Measurements from ENCODE around the gene PARD3B. TPM values are rescaled to one million over a fixed set of nuclear protein-coding genes. Genes with fewer than 3 reads are reported as not detected.
A peak's percentile ranks its signal among the peaks of the same experiment; 100 is the strongest.

PARD3B gene
- total RNA-seq, 1 donor from 2014 or later: 28.0 TPM

DNA sequence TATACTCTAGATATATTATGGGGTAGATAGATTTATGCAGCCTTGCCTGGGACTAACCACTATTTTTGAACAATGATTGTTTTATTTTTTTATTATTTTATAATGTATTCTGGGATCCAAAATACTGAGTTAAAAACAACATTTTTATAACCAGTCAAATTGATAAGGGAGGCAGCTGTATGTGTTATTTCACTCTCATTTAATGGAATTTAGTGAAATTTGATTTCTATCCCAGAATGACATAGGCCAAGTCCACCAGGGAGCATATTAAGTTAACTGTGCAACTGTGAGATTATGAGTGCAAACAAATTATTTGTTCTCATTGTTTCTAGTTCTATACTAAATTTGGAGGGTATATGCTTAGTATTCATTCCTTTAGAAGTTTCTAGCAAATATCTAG lies 583.5 kb downstream of the PARD3B start:
- no peak for DNase-seq (ENCODE audit: low spot score)

- DNase-seq (ENCODE audit: low spot score): no peak
Observed at GRCh38 chr2:205129531-205129930, 584.3 kb downstream of the PARD3B start.

- DNase-seq (ENCODE audit: low spot score): no peak
Observed at GRCh38 chr2:205130111-205130829, 585.0 kb downstream of the PARD3B start.

- DNase-seq (ENCODE audit: low spot score): no peak
Observed at GRCh38 chr2:205133544-205133943, 588.3 kb downstream of the PARD3B start.

DNA sequence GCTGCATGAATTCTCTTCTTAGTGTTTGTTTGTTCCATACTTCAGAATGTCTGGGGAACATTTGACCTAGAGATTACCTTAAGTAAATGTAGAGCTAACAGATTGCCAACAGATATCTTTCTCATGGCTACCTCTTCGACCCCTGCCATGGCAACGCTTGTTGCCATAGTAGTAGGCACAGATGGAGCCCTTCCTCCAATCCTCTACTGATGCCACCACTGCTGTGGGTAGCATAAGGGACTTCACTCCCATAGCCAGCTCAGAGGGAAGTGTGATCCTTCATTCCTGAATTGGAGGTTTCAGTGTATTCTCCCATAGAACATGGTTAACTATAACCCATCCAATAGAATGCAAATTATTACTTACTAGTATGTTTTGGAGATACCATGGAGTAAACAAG lies 593.5 kb downstream of the PARD3B start:
- DNase-seq (ENCODE audit: low spot score): no peak

DNA sequence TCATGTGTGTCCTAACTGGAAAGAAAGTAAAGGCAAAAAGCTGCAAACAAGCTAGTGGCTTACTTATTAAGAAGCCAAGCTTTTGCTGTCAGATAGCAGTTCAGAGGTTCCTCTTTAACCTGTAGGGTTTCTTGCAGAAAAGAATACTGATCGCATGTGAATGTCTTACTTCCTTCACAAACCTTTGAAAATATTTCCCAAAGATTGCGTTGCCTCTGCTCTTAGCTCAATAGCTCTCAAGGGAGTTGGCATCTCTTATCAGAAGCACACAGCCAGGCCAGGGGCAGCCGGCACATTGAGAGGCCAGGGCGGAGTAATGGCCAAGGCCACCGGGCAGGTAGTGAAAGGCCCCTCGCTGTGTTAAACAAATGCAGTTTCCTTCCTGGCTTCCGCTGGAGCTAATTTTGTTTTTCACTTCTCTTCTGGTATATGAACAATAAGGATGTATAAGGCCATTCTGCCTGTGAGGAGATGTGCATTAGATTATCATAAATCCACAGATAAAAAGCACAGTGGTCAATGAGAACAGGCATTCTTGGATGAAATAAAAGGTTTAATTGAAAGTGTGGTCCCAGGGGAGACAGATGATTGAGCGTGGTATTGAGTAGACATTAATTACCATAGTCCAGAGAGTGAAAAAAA lies 594.7 kb downstream of the PARD3B start:
- peak; percentile 36 for DNase-seq (ENCODE audit: low spot score)

DNA sequence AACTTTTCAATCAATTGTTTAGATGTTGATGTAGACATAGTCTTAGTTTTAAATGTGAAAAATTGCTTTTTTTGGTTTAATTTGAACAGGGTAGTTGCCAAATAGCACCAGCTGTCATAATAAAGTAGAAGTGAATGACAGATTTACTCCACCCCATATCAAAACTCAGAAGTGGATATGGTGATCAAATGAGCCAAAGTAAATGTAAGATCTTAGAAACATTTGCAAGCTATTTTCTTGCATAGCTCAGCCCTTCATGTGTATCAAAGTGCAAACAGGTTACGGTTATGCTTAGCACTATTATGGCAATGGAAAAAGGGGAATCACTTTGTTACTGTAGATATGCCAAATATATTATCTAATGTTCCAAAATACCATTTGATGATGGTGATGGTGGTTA lies 596.1 kb downstream of the PARD3B start:
- DNase-seq (ENCODE audit: low spot score): no peak

GRCh38 chr2:205145888-205146287 lies 600.6 kb downstream of the PARD3B start:
- no peak for DNase-seq (ENCODE audit: low spot score)

DNA sequence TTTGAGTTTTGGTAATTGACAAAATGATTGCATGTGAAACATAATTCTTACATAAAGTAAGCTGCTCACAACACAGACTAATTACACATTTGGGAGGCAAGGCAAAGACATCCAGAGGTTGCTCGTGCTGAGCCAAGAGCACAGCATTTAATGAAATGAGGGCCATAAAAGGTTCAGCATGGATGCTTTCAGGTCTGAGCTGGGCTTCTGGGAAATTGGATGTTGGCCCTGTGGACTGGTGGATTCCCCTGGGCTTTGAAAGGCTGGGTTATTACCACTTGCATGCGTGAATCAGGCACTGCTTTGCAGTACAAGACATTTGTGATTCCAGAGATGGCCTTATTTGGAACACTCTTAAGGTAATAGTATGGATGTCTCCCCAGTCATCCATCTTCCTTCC lies 603.5 kb downstream of the PARD3B start:
- DNase-seq (ENCODE audit: low spot score): no peak

GRCh38 chr2:205156457-205156856 lies 611.2 kb downstream of the PARD3B start:
- DNase-seq (ENCODE audit: low spot score): no peak

DNA sequence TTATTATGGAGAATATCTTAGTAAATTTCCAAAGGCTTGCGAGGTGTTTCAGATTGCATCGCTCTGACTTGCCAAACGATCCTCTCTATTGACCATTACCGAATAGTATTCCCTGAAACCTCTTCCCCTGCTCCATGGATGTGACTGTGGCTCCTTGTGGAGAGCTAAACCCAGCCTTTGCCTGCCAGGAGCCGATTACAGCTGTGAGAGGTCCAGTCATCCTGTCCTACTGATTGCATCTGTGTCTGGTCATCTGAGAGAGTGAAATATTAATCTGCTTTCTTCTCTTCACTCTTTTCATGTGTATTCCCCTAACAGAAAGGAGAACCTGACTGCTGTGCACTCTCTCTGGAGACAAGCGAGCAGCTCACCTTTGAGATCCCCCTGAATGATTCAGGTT lies 613.1 kb downstream of the PARD3B start:
- no peak for DNase-seq (ENCODE audit: low spot score)

- DNase-seq (ENCODE audit: low spot score): no peak
Observed at GRCh38 chr2:205161156-205161839, 616.0 kb downstream of the PARD3B start.

- DNase-seq (ENCODE audit: low spot score): no peak
Observed at GRCh38 chr2:205166745-205167144, 621.5 kb downstream of the PARD3B start.

DNA sequence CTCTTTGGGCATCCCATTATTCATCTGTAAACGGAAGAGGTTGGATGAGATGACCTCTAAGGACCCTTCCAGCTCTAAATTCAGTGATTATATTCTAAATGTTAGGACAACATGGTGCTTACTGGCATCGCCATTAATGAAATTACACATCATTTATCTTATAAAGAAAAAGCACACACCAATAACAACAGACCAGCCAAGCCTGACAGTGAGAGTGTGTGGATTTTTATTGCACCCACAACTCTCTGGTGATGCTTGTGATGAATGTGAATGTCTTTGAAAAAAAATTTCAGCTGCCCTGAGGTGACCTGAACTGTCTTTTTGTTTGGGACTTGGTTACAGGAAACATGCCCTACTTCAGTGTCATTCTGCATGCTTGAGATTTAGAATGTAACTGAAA lies 623.7 kb downstream of the PARD3B start:
- no peak for DNase-seq (ENCODE audit: low spot score)

DNA sequence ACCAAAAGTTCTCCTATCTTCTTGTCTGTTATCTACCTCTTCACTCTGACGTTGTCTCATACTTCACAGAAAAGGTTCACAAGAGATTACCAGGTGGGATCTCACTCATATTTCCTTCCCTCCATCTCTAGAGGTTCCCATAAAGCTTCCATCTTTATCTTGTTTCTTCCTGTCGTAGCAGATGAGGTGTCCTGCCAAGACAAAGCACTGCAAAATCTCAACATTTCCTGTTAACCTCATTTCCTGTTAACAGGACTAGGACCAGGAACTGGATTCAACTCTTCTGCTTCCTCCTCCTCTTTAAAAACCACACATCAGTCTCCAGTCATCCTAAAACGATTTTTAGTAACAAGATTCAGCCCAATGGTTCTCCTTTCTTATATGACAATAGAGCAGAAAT lies 624.2 kb downstream of the PARD3B start:
- no peak for DNase-seq (ENCODE audit: low spot score)

- DNase-seq (ENCODE audit: low spot score): no peak
Observed at GRCh38 chr2:205170399-205170798, 625.1 kb downstream of the PARD3B start.

DNA sequence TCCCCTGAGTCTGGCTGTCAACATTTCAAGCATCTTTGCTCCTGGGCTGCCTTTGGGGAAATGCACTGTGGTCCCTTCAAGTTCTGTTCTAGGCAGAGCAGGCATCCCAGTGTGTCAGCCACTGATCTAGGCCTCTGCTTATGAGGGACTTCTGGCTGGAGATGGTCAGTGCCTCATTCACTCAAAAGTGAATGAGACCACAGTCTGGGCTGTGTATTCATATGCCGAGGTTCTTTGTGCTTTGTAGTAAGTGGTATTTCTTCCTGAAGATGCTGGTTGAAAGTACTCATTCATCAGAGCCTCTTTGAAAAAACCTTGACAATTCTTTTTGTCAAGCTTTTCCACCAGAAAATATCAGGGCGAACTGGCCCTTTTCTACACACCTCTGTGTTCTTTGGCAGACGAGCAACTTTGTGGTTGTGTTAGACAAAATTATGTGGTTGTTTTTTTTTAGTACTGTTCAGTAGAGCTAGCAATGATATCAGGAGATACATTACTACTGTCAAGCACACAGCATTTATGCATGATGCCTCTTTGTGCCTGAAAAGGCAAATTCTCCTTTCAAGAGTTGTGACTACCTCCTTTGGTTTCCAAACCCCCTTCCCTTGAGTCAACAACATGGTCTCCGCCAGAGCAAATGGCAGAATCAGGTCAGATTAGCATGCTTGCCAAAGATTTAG lies 626.1 kb downstream of the PARD3B start:
- no peak for DNase-seq (ENCODE audit: low spot score)

DNA sequence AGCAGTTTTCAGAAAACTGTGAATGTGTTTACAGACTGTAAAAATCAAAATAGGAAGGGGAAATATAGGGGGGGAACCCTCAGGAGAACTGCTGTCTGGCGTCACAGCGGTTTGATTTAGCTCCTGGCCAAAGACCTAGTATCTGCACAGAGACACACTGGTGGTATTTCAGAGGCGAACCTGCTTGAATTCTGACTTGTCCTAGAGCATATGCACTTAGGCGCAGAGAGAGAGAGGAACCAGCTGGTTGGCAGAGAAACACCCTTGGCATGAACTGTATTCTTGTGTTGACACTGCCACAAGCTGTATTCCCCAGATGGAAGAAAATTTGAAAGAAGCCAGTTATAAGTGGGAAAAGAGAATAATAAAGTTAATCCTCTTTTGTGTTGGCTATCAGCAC lies 630.6 kb downstream of the PARD3B start:
- peak; percentile 13 for DNase-seq (ENCODE audit: low spot score)

DNA sequence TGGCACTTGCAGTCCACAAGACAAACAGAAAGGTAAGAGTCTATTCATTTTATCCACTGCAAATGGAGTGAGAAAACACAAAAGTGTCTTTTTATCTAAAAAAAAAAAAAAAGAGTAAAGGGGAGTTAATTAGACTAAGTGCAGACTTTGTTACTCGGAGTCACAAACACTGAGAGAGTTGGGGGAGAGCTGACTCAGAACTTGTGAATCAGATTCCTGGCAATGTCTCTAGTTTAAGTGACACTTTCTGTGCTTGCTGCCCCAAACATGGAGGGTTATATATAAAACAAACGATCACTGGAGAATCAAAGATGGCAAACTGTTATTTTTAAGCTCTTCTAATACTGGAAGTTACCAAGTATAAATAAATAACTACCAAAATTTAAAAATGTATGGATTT lies 631.3 kb downstream of the PARD3B start:
- DNase-seq (ENCODE audit: low spot score): no peak

DNA sequence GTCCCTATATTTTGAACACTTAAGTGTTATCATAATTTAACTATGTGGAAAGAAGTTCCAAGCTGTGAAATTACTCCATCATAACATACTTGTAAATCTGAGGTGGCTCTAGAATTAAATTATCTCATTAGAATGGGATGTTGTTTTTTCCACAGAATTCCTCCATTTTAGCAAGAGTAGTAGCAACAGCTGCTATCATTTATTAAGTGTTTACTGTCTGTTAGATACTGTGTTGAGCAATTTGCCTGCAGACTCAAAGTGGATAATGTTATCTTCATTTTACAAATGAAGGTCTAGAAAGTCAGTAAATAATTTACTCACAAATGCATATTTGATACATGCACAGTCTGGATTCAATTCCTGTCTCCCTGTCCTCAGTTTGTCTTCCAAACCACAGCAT lies 632.3 kb downstream of the PARD3B start:
- no peak for DNase-seq (ENCODE audit: low spot score)

DNA sequence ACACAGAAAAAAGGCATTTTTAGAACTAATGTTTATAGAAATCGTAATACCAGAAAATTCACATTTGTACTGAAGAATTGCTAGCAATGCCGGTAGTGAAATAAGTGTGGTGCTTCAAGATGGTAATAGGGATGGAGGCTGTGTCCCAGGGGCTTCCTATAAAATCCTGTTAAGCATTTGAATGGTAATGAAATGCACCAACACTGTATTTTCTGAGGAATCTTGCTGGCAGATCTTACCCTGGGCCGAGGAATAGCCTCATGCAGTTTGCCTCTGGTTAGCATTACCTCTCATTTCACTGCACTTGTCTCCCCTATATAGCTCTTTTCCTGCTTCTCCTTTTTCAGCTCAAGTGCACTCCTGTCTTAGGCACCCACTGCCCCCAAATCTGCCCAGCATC lies 635.5 kb downstream of the PARD3B start:
- no peak for DNase-seq (ENCODE audit: low spot score)

GRCh38 chr2:205187731-205188130 lies 642.5 kb downstream of the PARD3B start:
- no peak for DNase-seq (ENCODE audit: low spot score)

All from mucosa of gallbladder (tissue), 1 donor.